Heart right ventricle (tissue), 16 donors: ENCODE data around the gene PPRC1. TPM values are rescaled to one million over a fixed set of nuclear protein-coding genes. Genes with fewer than 3 reads are reported as not detected.

Source experiments
- ATAC-seq, 8 donors: fragments of 200-7000 bp; cut with Tn5 transposase; one replicate each; pipeline ENCODE4 v1.9.1; 2020; ENCODE audit warnings: mild to moderate bottlenecking in 8 of 8, moderate library complexity in 8 of 8, moderate number of reproducible peaks in 1 of 8
- DNase-seq, 2 donors: peaks; one replicate each; pipeline ENCODE4 v3.0.0-alpha.2; 2020
- H3K27ac ChIP-seq, 10 donors: fragments of 200-600 bp; sonication (generic) in 2 of 10; one replicate each; pipeline versions ENCODE4 v1.5.0 to v1.8.0; 2020 to 2022; ENCODE audit warnings: mild to moderate bottlenecking in 3 of 10
- H3K27me3 ChIP-seq, 7 donors: fragments of 200-600 bp; one replicate each; pipeline ENCODE4 v1.8.0; 2021 to 2022; ENCODE audit warnings: mild to moderate bottlenecking in 2 of 7
- H3K36me3 ChIP-seq, 9 donors: fragments of 200-600 bp; sonication (generic) in 1 of 9; one replicate each; pipeline versions ENCODE4 v1.5.0 to v1.8.0; 2020 to 2022; ENCODE audit warnings: mild to moderate bottlenecking in 2 of 9
- H3K4me1 ChIP-seq, 9 donors: fragments of 200-600 bp; sonication (generic) in 1 of 9; one replicate each; pipeline versions ENCODE4 v1.5.0 to v1.8.0; 2020 to 2022; ENCODE audit warnings: mild to moderate bottlenecking in 4 of 9
- H3K4me3 ChIP-seq, 10 donors: fragments of 200-600 bp; sonication (generic) in 2 of 10; one replicate each; pipeline versions ENCODE4 v1.5.0 to v1.8.0; 2020 to 2022; ENCODE audit warnings: mild to moderate bottlenecking in 7 of 10, moderate library complexity in 2 of 10
- H3K9me3 ChIP-seq, 11 donors: fragments of 200-600 bp in 10 of 11; sonication (generic) in 2 of 11; one replicate each; pipeline versions ENCODE4 v1.5.0 to v1.8.0; 2013 to 2022; ENCODE audit warnings: mild to moderate bottlenecking in 2 of 11, control low read depth in 1 of 11, moderate library complexity in 1 of 11
- WGBS, 2 donors: extraction: QIAGEN DNeasy Blood & Tissue Kit; methylation state at CpG; one replicate each; pipeline ENCODE4 v1.1.7; 2013; ENCODE audit warnings: inconsistent platforms in 1 of 2; 5-methylcytosine and 5-hydroxymethylcytosine counted together
- intact Hi-C, 10 donors: fragments of 100-400 bp; cut with DNase I; formaldehyde crosslinking; loops; one replicate each; pipeline versions ENCODE4 v1.11.1 to v1.14.2; 2022
- long read RNA-seq, 3 donors: library from polyadenylated mRNA; unstranded; transcript quantifications; one replicate each; pipeline ENCODE4 v2.0.0, GENCODE V29; 2020 to 2021
- polyA plus RNA-seq, 2 donors: library from polyadenylated mRNA; stranded (reverse); fragments of 200-250 nt; gene quantifications; one replicate each; pipeline ENCODE4 v1.2.3, GENCODE V29; 2013
- total RNA-seq, 10 donors: library from RNA; stranded (reverse); fragmentation: NEBNext Ultra II Directional in 3 of 10; extraction: Animal tissue kit (Norgen Biotek cat#: 25700) in 3 of 10; gene quantifications; one replicate each; pipeline versions ENCODE4 v1.2.1 to v1.2.4, GENCODE V29; 2021 to 2023
- TF ChIP-seq, protein P1 (sequence below), 9 donors: fragments of 200-600 bp; sonication (generic) in 2 of 9; IDR thresholded peaks; one replicate each; pipeline versions ENCODE4 v1.5.0 to v1.8.0; 2021 to 2022; ENCODE audit warnings: antibody characterized with exemption in 9 of 9, mild to moderate bottlenecking in 5 of 9, moderate library complexity in 1 of 9
- donor health status: Arrhythmogenic right ventricular cardiomyopathy.
- donor health status: ischemic (EF 13 %, LVEDD 7.1; RV severe dilation, severe dysfunction).
- donor health status: healthy with polysubstance abuse.
- donor health status: DM: no; HTN: yes; CAD: no.
- donor health status: DM: no; HTN: no; CAD: no.
- donor health status: ischemic (EF 25% LVEDD 6.9; RV normal size, moderate dysfunction).
- donor health status: ischemic (EF 25% LVEDD 5.7; RV mildly dilated, moderate dysfunction).
- donor health status: healthy.
- donor health status: DM: yes; HTN: yes; CAD: no.
- donor health status: Ischemic cardiomyopathy.
- donor health status: ischemic (EF 35%, LVEDD 5.7; RV mildly dilated, moderate dysfunction).
- donor health status: nonischemic (EF 11% LVEDD 7.7; RV severe dilation, severe dysfunction).
- donor health status: DM: yes; HTN: yes; CAD: no.
- donor health status: PGD.
- donor health status: ischemic (EF 29% LVEDD 5.4; RV normal size, mild dysfunction).
- donor health status: nonischemic (EF 23%, LVEDD 6.1; RV moderate dilation, normal function).

The PPRC1 gene, protein sequence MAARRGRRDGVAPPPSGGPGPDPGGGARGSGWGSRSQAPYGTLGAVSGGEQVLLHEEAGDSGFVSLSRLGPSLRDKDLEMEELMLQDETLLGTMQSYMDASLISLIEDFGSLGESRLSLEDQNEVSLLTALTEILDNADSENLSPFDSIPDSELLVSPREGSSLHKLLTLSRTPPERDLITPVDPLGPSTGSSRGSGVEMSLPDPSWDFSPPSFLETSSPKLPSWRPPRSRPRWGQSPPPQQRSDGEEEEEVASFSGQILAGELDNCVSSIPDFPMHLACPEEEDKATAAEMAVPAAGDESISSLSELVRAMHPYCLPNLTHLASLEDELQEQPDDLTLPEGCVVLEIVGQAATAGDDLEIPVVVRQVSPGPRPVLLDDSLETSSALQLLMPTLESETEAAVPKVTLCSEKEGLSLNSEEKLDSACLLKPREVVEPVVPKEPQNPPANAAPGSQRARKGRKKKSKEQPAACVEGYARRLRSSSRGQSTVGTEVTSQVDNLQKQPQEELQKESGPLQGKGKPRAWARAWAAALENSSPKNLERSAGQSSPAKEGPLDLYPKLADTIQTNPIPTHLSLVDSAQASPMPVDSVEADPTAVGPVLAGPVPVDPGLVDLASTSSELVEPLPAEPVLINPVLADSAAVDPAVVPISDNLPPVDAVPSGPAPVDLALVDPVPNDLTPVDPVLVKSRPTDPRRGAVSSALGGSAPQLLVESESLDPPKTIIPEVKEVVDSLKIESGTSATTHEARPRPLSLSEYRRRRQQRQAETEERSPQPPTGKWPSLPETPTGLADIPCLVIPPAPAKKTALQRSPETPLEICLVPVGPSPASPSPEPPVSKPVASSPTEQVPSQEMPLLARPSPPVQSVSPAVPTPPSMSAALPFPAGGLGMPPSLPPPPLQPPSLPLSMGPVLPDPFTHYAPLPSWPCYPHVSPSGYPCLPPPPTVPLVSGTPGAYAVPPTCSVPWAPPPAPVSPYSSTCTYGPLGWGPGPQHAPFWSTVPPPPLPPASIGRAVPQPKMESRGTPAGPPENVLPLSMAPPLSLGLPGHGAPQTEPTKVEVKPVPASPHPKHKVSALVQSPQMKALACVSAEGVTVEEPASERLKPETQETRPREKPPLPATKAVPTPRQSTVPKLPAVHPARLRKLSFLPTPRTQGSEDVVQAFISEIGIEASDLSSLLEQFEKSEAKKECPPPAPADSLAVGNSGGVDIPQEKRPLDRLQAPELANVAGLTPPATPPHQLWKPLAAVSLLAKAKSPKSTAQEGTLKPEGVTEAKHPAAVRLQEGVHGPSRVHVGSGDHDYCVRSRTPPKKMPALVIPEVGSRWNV (N-terminal part only)
- total RNA-seq (10 to 100 TPM; 10.6 to 22.7 (median 13.0) TPM), polyA plus RNA-seq (10 to 100 TPM; 14.1 to 14.9 TPM)
- long read RNA-seq, donor 1, partial matches to known transcripts, result 3 of 4 reads
- long read RNA-seq, donor 1, other reads (novel, unspliced or antisense), result 0 of 4 reads
- long read RNA-seq, donor 2, partial matches to known transcripts, result 5 of 8 reads
- long read RNA-seq, donor 2, other reads (novel, unspliced or antisense), result 2 of 8 reads
- long read RNA-seq, donor 3, partial matches to known transcripts, result 12 of 22 reads
- long read RNA-seq, donor 3, other reads (novel, unspliced or antisense), result 6 of 22 reads

DNA sequence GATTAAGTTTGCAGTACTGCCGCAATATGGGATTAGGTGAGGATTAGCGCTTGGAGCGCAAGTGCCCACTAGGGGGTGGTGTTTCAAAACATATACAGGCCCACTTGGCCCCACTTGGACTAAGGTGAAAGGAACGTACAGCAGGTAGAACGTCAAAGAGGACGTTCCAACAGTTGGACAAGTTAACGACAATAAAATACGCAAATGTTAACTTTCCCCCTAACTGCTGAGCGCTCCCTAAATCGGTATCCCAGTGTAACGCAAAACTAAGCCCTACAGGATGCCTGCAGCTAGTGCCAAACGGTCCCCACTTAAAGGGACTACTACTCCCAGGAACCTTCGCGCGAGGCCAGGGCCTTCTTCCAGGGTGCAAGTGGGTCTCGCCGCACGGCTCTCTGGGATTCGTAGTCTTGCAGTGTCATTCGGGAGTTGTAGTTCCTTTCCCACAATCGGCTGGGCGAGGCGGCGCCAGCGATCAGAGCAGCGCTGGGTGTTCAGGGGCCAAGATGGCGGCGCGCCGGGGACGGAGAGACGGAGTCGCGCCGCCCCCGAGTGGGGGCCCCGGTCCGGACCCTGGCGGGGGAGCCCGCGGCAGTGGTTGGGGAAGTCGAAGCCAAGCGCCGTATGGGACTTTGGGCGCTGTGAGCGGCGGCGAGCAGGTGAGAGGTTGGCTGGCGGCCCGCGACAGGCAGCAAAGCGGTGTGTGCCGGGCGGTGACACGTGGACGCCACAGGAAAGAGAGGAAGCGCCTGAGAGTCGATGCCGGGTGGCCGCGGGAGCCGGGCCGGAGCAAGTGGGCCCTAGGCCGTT lies at the start of gene PPRC1:
TSS of gene PPRC1 (plus strand) at position 478 of the 810 bp plus-strand sequence. CDS start at position 507, 29 bp downstream.
- Histone ChIP-seq H3K36me3 (peaks cover 0 to 4% (median under 1%) of the 10 kb centered on the region in 9 donors), H3K27me3 (no peaks in the 10 kb centered on the region), H3K27ac (peak within 1 kb of the TSS; percentile 60 to 97 (median 96)), H3K4me1 (peaks cover 6 to 46% (median 41%) of the 10 kb centered on the region in 9 donors), H3K4me3 (peak within 1 kb of the TSS; percentile 54 to 99 (median 88)), H3K9me3 (no peaks in the 10 kb centered on the region)
- WGBS, 2 donors, result 0% methylated on average over 64 of the region's 64 CpGs
- intact Hi-C loops, result loop anchor here in 3 of 10 donors (1.0 to 5.0 kb wide), 4 partner anchors 12 to 370 kb away; partner anchors contain the start of genes NOLC1 (in 3 of the 3), ACTR1A (in 1 of the 3), HPS6 (in 1 of the 3) and LDB1 (in 1 of the 3)
- ATAC-seq (peak; percentile 93 to 98 (median 96)), DNase-seq (peak; percentile 97 to 99)
- TF ChIP-seq, protein P1, sequence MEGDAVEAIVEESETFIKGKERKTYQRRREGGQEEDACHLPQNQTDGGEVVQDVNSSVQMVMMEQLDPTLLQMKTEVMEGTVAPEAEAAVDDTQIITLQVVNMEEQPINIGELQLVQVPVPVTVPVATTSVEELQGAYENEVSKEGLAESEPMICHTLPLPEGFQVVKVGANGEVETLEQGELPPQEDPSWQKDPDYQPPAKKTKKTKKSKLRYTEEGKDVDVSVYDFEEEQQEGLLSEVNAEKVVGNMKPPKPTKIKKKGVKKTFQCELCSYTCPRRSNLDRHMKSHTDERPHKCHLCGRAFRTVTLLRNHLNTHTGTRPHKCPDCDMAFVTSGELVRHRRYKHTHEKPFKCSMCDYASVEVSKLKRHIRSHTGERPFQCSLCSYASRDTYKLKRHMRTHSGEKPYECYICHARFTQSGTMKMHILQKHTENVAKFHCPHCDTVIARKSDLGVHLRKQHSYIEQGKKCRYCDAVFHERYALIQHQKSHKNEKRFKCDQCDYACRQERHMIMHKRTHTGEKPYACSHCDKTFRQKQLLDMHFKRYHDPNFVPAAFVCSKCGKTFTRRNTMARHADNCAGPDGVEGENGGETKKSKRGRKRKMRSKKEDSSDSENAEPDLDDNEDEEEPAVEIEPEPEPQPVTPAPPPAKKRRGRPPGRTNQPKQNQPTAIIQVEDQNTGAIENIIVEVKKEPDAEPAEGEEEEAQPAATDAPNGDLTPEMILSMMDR (IDR thresholded peaks at IDR 0.05), result peak; percentile 84 to 97 (median 91)

DNA sequence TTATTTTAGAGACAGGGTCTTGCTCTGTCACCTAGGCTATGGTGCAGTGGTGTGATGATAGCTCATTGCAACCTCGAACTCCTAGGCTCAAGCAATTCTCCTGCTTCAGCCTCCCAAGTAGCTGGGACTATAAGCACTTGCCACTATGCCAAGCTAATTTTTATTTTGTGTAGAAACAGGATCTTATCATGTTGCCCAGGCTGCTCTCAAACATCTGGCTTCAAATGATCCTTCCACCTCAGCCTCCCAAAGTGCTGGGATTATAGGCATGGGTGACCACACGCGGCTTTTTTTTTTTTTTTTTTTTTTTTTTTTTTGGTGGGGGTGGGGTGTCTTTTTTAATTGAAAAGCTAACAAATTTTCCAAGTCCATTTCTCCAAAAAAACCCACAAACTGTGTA lies 49.3 kb upstream of the PPRC1 start:
- no peaks in the 10 kb centered on the region for H3K9me3 ChIP-seq
- intact Hi-C loops, result no loop called here
- 95 to 98% methylated on average over 3 of the region's 3 CpGs for WGBS, 2 donors
- no peak overlapping the region for H3K4me3 ChIP-seq
- TF ChIP-seq, protein P1 (IDR thresholded peaks at IDR 0.05), result no peak
- no peaks in the 10 kb centered on the region for H3K4me1 ChIP-seq
- ATAC-seq, result no peak
- no peak overlapping the region for H3K27ac ChIP-seq
- DNase-seq, result no peak
- no peaks in the 10 kb centered on the region for H3K36me3 ChIP-seq
- H3K27me3 ChIP-seq, result no peaks in the 10 kb centered on the region

DNA sequence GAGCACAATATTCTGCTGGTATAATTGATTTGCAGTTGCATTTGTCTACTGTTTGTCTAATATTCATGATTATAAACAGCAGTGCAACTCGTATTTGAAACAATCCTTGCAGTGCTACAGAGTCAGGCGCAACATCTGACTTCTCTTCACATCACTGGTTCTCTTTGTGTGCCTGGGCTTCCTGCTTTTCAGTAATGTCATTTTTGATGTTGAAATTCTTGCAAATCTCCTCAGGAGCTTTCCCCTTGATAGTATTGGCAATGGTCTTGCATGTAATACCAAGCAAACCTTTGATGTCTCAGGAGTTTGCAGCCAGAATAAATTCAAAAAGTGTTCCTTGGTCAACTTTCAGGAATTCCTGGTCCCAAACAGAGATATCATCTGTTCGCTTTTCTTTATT lies 47.5 kb upstream of the PPRC1 start:
- Histone ChIP-seq H3K4me1 (peaks cover 0 to 2% (median 0%) of the 10 kb centered on the region in 9 donors), H3K4me3 (no peak overlapping the region), H3K27me3 (no peaks in the 10 kb centered on the region), H3K27ac (no peak overlapping the region), H3K36me3 (no peaks in the 10 kb centered on the region), H3K9me3 (no peaks in the 10 kb centered on the region)
- WGBS, 2 donors, result 90% methylated on average over 3 of the region's 3 CpGs
- intact Hi-C loops, result no loop called here
- DNase-seq, result no peak
- no peak for ATAC-seq
- TF ChIP-seq, protein P1 (IDR thresholded peaks at IDR 0.05), result no peak
